Measurements from ENCODE around the gene SMIM1. TPM values are rescaled to one million over a fixed set of nuclear protein-coding genes. Genes with fewer than 3 reads are reported as not detected.

Gene SMIM1
- total RNA-seq, 1 experiment from 2014 or later, result 5.5 TPM

DNA sequence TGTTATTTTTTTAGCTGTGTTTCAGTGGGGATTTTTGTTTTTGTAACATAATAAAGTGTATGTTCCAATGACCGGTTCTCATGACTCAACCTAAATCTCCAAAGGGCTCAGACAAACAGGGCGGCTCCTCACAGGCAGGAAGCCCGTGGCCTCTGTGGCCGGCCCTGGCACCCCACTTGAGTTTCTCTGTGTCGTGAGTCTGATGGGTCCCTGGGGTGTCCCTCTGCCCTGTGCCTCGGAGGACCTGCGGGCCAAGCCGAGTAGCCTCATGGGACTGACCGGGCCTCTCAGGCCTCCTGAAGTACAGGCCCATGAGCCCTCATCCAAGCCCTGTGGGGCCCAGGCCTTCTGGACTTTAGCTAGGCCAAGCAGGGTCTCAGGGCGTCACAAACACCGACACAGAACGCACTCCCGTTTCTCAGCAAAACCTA is 36.4 kb upstream of the SMIM1 start:
- H3K4me3 ChIP-seq (replicated peaks in 1 of 2; ENCODE audit: low read depth in 1 of 2, low read length in 2 of 2), result no peak overlapping the region
- ChIA-PET POLR2A (no interaction called here), CTCF (no interaction called here), RAD21 (ENCODE audit: low non-redundant PET in 1 of 2, low total read pairs in 2 of 2, uncharacterized antibody in 2 of 2, unreplicated experiment in 2 of 2) (no interaction called here)
- no peaks in the 10 kb centered on the region for H4K20me1 ChIP-seq (ENCODE audit: insufficient read depth)
- H3K79me2 ChIP-seq (ENCODE audit: insufficient read depth, low read length), result no peaks in the 10 kb centered on the region
- DNase-seq (ENCODE audit: low read depth, low spot score) (no peak), ATAC-seq (no peak)
- H3K27me3 ChIP-seq (ENCODE audit: insufficient read depth, low read length), result no peaks in the 10 kb centered on the region
- no peak overlapping the region for H3K27ac ChIP-seq (ENCODE audit: low read depth, low read length)
- no peak for TF ChIP-seq POLR2A (IDR thresholded peaks at IDR 0.05; ENCODE audit: borderline replicate concordance, extremely low read depth, insufficient read depth, insufficient read length)
- no peak for TF ChIP-seq EGR1 (IDR thresholded peaks at IDR 0.05; ENCODE audit: low read depth)
- no peak for TF ChIP-seq CTCF (IDR thresholded peaks at IDR 0.05 in 2 of 3, conservative IDR thresholded peaks at IDR 0.05 in 1 of 3; ENCODE audit: borderline replicate concordance in 1 of 3, insufficient read depth in 1 of 3, low read depth in 2 of 3, low read length in 2 of 3)
- no peak for TF ChIP-seq TCF7L2 (IDR thresholded peaks at IDR 0.05; ENCODE audit: borderline replicate concordance, extremely low read depth, insufficient read depth, insufficient read length)
- TF ChIP-seq RAD21 (IDR thresholded peaks at IDR 0.05; ENCODE audit: low read depth), result no peak
- no peak for TF ChIP-seq ATF3 (IDR thresholded peaks at IDR 0.05)
- TF ChIP-seq EZH2phosphoT487 (IDR thresholded peaks at IDR 0.05; ENCODE audit: borderline replicate concordance), result no peak
- no peak for TF ChIP-seq JUND (IDR thresholded peaks at IDR 0.05)
- TF ChIP-seq SRF (IDR thresholded peaks at IDR 0.05; ENCODE audit: low read depth), result no peak
- no peak for TF ChIP-seq SP1 (IDR thresholded peaks at IDR 0.05; ENCODE audit: low read depth)
- no peak for TF ChIP-seq FOSL1 (IDR thresholded peaks at IDR 0.05; ENCODE audit: low read depth)
- TF ChIP-seq REST (IDR thresholded peaks at IDR 0.05; ENCODE audit: low read depth), result no peak
- TF ChIP-seq CEBPB (IDR thresholded peaks at IDR 0.05; ENCODE audit: low read depth), result no peak
- intact Hi-C loops (cut with micrococcal nuclease), result no loop called here
- H3K36me3 ChIP-seq (ENCODE audit: control insufficient read depth in 1 of 2, insufficient read depth in 2 of 2, low read length in 2 of 2), result no peaks in the 10 kb centered on the region
- no TSS peak for BruUV-seq (replicated peaks)
- H3K9me3 ChIP-seq (ENCODE audit: control insufficient read depth in 1 of 2, insufficient read depth in 1 of 2, low read depth in 1 of 2, low read length in 2 of 2), result no peaks in the 10 kb centered on the region
- H3K4me2 ChIP-seq (ENCODE audit: low read length), result no peak overlapping the region
- no peak overlapping the region for H3K9ac ChIP-seq (ENCODE audit: low read length)
- no peaks in the 10 kb centered on the region for H3K4me1 ChIP-seq (ENCODE audit: control insufficient read depth in 1 of 2, insufficient read depth in 2 of 2, low read length in 2 of 2)
- no peak overlapping the region for H2AFZ ChIP-seq (ENCODE audit: low read depth, low read length, poor library complexity, severe bottlenecking)
- no peaks in the 10 kb centered on the region for H3K9me2 ChIP-seq (ENCODE audit: insufficient read depth)
